ENCODE data around the gene GSTO2.
A peak's percentile ranks its signal among the peaks of the same experiment; 100 is the strongest.

Gene GSTO2

DNA sequence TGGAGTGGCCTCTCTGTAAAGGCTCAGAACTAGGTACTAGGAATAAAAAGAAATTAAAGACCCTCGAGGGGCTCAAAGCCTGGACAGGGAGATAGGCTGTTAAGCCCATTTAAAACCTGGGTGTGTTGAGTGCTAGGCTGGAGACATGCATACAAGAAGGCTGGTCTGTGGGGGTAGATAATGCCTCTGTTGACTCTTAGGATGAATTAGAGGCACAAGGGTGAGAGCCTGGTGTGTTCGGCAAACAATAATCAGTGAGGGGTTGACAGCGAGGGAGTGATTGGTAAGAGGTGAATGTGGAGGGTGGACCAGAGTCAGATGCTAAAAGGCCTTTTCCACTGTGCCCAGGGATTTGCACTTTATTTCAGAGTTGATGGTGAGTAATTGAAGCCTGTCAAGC lies 12.7 kb downstream of the GSTO2 start:
- no peak for DNase-seq

DNA sequence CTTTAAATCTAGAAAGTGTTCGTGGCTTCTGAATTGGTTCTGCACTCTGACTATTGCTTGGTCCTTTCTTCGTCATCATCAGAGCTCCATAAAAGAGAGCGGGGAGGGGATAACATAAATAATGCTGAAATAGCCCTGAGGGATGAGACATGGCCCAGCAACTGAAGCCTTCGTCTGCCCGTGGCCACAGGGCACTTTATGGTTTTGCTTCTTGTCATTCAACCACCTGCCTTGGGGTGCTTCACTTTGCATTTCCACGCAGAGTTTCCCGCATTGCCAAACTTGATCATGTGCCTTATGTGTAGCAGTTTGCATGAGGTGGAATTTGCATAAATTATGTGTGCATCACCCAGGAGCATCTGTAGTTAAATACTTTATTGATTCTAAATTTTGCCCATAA lies 15.9 kb downstream of the GSTO2 start:
- no peak for DNase-seq

DNA sequence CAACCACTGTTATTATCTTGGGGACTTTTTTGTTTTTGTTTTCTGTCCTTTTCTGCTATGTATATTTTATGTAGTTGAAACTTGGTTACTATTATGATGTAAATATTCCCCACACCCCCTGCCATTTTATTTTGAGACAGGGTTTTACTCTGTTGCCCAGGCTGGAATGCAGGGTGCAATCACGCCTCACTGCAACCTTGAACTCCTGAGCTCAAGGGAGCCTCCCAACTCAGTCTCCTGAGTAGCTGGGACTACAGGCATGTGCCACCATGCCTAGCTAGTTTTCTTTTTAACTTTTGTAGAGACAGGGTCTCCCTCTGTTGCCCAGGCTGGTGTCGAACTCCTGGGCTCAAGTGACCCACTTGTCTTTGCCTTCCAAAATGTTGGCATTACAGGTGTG lies 18.0 kb downstream of the GSTO2 start:
- no peak for DNase-seq

DNA sequence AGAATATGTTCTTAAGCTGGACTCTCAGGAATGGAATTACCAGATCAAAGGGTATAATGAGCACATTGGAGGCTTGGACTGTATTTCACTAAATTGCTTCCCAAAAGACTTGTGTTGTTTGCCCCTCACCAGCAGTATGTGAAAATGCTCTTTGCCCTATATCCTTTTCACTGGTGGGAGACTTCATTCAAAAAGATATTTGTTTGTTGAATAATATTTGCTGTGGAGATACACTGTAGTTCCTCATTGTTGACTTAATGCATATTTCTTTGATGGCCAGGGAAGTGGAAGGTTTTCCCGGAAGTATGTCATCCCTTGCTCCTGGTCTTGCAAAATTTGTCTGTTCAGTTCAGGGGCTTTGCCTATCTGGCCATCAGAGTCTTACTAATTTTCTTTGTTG lies 19.4 kb downstream of the GSTO2 start:
- DNase-seq = no peak

DNA sequence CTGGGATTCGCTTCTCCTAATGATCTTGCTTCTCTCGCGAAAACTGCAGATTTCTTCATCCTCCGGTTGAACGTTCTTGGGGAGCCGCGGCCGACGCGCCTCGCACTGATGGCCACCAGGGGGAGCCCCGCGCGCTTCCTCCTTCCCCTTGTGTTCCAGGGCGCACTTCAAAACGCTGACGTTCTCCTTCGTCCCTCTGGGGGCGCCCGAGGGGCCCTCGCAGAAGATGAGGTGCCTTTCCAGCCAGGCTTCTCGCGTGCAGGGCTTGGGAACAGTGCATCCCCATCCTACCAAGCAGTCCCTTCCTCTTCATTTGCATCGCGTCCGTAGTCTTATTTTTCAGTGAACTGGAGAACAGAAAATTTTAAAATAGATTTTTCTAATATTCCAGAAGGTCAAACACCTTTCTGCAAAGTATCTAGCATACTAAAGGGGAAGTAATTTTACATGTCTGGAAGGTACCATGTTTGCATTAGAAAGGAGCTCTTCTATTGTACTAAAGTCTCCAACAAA lies 22.5 kb downstream of the GSTO2 start:
- peak; percentile 74 for DNase-seq

DNA sequence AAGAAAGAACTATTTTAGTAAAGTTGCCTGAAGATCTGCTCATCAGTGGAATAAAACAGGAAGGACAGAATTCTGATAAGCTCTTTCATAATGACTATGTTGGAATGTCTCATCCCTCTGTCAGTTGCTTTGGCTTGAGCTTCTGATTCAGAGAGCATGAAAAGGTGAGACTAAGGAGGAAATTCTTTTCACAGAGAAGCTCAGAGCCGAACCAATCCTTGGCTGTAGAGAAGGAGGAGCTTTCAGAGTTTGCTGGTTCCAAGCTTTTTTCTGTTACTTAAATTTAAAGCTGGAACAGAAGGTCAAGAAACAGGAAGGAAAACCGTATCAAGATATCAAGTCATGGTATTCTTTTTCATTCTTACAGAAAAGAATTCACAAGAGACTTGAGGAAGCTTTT lies 24.0 kb downstream of the GSTO2 start:
- no peak for DNase-seq

DNA sequence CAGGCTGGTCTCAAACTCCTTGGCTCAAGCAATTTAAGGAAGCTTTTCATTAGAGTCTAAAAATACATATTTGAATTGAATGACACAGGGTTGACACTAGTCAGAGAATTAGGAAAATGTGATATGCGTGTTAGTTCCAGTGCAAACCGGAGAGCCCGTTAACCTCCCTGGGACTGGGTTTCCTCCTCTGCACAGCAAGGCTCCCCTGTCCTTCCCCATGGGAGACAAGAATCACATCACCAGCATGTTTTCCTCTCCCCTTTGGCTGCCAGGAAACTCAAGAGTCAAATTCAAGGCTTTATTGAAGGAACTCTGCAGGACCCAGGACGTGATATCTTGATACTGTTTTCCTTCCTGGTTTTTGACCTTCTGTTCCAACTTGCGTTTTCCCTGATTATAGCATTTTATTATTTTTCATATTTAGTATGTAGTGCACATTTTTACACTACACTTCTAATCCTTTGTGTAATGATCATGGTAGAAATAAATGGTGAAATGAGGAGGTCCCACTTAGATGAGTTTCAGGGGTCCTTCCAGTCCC lies 24.9 kb downstream of the GSTO2 start:
- no peak for DNase-seq

DNA sequence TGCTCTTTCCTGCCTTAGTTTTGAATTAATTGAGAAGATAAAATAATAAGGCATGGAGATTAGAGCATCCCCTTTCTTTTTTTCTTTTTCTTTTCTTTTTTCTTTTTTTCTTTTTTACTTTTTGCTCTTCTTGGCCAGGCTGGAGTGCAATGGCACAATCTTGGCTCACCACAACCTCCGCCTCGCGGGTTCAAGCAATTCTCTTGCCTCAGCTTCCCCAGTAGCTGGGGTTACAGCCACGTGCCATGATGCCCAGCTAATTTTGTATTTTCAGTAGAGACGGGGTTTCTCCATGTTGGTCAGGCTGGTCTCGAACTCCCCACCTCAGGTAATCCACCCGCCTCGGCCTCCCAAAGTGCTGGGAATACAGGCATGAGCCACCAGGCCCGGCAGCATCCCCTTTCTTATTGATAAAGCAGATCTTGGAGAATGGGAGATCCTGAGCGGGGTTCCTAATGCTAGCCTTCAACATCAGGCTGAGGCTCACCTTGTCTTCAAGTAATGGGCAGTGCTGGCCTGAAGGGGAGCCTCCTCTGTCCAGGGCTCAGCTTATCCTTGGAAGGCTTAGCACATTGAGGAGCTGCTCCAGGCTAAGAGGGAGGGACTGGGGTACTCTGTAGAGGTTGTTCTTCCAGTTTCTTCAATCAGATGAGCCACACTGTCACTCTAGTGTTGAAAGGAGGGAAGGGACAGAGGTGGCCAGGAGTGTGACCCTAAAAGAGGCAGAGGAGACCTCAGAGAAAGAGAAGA lies 27.9 kb downstream of the GSTO2 start:
- no peak for DNase-seq

DNA sequence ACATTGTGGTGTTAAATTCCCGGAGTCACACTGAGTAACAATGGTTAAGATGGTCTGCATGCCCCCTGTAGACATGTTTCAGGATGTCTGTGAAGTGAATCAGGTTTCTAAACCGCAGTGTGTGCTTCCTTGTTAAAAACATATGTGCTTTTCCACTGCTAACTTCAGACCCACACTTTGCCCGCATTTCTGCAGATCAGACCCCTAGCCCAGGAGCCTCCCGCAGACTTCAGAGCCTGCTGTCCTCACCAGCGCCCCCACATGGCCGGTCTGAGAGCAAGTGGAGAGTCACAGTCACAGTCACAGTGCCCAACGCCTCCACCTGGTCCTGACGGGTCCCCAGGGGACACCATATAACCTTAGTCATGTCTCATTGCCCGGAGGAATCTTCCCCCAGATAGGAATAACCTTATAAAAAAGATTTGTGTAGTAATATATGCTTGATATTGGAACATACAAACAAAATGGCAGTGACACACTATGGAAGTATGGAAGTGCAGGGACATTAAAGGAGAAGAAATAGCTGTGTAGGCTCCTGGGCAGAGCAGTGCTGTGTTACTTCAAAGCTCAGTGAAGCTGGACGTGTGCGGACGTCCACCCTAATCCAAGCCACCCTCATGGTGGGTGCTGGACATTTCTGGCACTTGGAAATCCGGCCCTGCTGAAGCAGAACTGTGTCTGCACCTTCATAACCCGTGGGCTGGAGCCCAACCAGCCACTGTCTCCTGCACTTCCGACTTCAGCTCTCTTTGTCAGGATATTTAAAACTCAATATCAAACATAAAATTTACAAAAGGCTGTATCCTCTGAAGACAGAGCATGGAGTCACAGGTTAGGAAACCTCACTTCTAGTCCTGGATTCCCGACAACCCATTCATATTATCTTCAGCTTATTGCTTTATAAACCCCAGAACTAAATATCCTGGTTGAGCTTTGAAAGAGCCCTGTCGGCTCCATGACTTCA lies 29.0 kb downstream of the GSTO2 start:
- DNase-seq = no peak

DNA sequence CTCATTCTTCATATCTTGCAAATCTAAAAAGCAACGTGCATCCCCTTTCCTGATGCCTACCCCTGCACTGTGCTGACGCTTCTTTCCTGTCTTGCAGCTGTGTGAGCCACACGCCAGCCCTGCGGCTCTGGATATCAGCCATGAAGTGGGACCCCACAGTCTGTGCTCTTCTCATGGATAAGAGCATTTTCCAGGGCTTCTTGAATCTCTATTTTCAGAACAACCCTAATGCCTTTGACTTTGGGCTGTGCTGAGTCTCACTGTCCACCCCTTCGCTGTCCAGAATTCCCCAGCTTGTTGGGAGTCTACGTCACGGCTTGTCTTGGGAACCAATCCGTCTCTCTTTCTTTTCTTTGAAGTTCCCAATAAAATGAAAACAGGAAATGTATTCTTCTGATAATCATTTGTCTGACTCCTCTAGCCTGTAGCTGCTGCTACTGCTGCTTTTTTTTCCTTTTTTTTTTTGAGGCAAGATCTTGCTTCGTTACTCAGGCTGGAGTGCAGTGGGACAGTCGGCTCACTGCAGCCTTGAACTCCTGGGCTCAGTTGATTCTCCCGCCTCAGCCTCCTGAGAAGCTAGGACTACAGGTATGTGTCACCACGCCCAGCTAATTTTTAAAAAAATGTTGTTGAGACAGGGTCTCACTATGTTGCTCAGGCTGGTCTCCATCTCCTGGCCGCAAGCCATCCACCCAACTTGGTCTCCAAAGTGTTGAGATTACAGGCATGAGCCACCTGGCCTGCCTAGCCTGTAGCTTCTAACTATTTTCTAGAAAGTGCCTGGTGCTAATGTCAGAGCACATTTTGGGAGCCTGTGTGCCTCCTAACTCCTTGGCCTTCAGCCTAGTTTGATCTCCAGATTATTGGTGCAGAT lies 30.3 kb downstream of the GSTO2 start:
- DNase-seq = no peak

DNA sequence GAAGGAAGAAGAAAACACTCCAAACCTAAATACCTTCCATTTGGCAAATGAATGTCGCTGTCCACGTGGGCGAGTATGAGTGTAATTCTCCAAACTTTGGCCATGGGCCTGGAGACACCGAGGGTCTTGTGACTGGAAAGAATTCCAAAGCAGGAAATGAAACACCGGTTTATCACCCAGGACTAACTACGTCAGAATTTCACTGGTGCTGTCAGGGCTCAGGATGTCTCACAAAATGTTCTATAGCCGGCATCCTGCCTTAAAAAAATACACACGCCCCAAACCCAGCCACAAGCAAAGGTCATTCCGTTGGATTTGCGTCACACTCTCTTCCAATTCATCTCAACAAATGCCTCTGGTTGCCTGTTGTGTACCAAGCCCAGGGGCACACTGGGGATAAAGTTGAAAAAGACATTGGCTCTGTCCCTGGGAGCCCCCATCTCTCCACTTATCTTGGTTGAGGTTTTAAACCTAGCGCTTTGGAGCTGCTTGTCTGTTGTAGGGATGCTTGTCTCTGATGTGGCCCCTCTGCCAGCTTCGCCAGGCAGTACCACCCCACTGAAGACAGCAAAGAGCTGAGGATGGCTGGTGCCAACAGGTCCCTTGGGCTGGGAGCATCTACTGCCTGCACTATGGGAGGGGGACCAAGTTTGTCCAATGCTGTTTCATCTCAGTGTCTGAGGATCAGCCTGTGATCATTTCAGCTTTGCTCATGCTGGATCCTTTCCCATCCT lies 31.2 kb downstream of the GSTO2 start:
- no peak for DNase-seq

DNA sequence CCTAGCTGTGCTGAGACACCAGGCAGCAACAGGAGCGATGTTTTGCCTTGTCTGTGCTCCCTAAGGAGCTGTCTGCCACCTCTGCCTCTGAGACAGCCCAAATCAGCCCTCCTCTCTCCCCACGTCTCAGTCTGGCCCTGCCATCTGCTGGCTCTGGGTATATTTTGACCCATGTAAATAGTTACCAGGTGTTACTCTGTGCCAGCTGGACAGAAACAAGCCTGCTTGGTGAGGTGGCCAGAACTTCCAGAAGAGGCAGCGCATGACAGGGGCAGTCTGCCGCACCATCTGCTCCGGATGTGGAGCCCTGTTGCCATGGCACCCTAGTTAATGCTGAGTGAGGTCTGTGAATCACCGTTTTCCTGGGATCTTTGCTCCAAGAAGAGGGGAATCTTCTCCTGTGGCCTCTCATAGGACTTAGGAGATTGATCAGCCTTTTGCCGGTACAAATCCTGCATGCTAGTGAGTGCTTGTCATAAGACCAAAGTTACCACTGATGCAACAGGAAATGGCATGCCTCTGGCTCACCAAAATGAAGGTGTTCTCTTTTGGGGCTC lies 31.8 kb downstream of the GSTO2 start:
- DNase-seq = no peak

DNA sequence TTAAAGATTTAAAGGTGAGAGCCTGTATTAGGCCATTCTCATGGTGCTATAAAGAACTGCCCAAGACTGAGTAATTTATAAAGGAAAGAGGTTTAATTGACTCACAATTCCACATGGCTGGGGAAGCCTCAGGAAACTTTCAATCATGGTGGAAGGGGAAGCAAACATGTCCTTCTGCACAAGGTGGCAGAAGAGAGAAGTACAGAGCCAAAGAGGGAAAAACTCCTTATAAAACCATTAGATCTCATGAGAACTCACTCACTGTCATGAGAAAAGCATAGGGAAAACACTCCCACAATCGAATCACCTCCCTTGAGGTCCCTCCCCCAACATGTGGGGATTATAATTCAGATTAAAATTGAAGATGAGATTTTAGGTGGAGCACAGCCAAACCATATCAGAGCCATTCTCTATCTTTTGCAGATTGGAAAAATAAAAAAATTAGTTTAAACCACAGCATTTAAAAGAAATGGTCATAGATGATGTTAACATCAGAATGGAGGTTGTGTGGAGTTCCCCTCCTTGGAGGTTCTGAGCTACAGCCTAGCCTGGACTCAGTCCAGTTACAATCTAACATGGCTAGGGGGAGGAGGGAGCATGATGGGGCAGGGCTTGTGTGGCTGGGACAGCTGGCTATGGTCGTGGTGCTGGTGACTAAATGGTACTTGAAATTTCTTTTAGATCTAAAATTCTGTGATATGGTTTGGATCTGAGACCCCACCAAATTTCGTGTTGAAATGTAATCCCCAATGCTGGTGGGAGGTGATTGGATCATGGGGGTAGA lies 33.1 kb downstream of the GSTO2 start:
- no peak for DNase-seq

DNA sequence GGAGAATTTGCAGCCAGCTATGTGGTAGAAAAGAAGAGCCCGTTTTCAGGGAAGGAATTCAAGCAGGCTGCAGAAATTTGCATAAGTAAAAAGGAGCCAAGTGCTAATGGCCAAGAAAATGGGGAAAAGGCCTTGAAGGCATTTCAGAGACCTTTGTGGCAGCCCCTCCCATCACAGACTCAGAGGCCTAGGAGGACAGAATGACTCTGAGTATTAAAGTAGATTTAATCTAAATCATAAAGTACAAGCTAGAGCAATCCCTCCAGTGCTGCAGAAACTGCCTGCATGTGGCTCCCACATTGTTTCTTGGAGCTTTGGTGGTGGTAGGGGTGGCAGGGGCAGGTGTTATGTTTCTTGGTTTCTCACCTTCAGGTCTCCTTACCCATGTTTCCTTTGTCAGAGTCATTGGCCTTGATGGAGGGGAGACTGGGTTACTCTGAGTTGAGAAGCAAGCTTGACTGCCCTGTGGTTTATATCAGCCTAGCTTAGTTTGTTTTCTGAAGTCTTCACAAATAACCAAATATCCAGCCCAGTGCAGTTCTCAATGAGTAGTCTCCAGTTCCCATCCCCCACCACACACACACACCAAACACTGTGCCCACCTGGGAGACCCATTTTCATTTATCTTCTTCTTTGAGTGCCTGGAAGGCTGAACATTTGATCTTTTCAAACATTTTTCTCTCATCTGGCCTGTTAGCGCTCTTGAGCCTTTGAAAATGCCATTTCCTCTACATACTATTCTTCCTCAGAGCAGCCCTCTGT lies 34.8 kb downstream of the GSTO2 start:
- DNase-seq = no peak

DNA sequence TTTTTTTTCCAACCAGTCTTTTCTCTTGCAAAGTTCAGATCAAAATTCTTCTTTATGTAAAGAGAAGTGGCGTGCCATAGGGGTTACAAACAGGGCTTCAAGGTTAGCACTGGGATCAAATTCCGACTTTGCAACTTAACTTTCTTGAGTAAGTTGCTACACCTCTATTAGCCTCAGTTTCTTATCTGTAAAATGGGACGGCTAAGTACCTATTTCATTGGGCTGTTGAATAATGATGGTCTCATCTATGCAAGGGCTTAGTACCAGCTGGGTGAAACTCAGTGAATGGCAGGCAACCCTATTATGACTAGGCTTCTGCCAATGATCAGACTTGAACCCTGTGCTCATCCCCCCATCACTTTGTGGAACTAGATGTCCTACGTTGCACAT lies 35.4 kb downstream of the GSTO2 start:
- no peak for DNase-seq

DNA sequence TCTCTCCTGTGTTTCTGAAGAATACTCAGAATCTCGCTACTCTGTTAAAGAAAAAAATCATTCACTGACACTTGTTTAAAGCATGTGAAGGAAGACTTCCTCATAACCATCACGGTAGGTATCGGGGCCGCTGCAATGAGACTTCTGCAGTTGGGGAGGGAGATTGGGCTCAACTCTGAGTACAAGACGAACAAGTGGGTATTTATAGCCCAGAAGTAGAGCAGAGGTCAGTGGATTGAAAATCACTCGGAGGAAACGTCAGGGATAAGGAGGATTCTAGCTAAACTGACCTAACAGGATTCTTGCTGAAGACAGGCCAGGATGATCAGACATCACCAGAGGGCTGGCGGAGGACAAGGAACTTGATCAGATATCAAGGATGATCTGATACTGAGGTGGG lies 35.9 kb downstream of the GSTO2 start:
- no peak for DNase-seq

DNA sequence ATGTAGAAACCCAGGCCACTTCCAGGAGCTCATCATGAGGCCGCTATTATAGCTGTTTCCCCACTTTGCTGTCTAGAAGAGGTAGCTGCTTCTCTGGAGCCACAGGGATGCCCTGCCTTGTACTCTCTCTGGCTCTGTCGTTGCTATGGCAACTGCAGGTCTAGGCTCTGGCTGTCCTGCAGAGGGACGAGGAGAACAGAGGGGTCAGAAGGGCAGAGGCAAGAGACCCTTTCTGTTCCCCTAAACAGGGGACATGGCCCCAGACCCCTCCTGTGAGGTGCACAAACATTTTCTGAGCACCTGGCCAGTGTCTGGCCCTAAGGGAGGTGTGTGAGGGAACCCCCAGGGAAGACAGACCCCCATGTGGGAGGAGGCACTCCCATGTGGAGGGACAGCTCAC lies 37.9 kb downstream of the GSTO2 start:
- DNase-seq = no peak

DNA sequence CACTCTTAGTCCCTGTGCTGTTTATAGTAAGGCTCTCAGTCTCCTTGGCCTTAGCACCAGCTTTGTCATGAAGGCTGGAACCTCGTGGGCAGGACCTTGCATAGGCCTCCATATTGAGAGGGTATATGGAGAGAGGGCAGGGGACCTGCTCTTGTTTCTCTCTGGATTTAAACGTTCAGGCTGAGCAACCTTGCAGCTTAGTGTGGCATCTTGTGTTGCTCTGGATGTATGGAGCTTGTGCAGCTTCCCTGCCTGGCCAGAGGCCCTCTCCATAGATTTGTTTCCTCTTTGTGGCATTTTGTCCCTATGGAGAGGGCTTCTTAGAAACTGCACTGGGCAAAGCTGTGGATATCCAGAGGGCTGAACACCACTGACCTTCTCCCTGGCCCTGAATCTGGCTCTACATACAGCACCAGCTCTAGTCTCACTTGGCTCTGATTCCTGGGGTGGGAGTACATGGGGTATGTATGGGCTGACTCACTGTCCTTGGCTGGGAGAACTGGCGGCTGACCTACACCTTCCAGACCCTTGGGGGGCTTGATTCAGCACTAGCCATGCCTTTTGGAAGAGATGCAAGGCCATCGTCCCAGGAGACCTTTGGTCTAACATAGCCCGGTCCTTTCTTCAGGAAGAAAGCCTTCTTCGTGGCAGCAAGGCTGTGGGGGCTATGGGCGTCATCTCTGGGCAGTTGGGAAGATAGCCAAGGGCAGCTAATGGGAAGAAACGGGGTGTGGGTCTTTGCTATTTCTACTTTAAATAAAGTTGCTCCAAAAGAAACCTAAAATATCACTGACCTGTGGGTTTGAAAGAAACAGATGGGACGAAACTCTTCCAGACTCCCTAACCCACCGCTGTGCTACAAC lies 38.8 kb downstream of the GSTO2 start:
- no peak for DNase-seq

DNA sequence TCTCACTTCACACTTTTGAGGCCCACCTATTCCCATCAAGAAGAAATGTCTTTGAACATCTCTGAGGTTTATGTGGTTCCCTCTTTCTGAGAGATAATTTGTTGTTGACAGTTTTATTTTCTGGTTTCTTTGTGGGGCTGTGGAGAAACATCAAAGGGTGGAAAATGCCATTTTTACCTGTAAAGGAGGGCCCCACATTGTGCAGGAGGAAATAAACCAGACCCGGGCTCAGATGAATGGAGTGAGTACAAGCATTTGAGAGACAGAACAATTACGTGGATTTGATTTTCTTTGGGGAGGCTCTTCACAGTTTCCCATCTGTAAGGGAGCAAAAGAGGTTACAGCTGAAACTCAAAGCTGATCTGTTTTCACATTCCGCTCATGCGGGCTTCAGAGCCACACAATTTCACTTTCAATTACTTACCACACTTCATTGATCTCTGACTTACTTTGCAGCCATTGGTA lies 39.5 kb downstream of the GSTO2 start:
- no peak for DNase-seq

All from activated gamma-delta T cell (primary cell).